HG03520 (cell line): ENCODE results near the gene LCP2.
A peak's percentile ranks its signal among the peaks of the same experiment; 100 is the strongest.

Experiments
- ATAC-seq: cut with Tn5 transposase; IDR thresholded peaks from one replicate; pipeline ENCODE4 v1.9.1; 2021; ENCODE audit warnings: mild to moderate bottlenecking, moderate library complexity; ENCODE audit not compliant: unreplicated experiment

The LCP2 gene

DNA sequence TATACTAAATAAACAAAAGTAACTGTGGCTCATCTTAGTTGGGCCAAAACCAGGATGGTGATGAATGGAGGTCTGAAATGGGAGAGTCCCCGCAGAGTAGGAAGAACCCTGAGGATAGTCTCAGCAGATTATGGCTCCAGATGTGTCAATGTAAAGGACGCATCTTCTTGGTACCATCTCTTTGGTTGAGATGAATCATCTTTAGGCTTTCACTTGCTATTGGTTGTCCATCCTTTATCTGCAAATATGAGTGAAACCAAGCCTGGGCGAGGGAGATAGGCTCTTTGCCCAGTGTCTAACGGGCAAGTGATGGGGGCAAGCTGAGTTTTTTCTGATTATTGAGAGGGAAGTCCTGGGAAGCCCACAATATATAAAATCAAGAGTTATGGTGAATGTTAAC is 19.4 kb upstream of the LCP2 start:
- ATAC-seq: no peak

DNA sequence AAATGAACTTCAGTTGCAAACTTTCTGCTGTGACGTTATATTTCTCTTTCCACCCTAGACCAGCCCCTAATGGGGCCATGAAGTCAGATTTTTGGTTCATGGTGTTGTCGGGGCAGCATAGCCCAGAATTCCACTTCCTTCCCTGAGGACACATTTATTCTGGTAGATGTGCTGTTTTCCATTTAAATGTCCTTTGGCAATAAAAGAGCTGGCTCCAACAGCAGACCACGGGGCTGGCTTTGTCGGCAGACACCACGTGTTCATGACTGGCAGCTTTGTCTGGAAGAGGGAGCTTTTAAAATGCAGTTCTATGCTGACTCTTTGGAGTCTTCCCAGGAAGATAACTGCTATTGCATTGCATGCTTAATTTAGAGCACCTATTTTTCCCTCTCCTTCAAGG is 17.6 kb upstream of the LCP2 start:
- ATAC-seq: no peak

DNA sequence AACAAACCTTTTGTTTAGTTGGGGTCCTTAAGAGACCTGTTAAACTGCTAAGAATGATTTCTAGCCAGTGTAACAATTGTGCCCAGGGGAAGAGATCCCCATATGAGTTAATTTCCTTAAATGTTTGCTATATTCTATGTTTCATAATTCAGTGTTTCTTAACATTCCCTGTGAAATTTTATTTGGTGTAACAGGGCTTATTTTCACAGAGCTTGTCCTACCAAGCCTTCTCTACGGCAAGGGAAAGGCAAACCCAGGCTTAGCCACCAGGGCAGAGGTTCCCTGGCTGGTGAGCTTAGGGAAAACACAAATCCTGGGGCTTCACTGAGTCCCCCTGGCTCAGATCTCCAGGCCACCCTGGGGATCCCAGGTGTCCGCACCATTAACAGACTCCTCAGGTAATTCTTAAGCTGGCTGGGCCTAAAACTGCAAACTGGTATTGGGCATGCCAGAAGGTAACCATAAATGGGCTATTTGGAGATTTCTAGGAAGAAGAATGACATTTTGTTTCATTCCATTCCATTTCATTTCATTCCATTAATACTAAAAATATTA is 17.0 kb upstream of the LCP2 start:
- no peak for ATAC-seq

DNA sequence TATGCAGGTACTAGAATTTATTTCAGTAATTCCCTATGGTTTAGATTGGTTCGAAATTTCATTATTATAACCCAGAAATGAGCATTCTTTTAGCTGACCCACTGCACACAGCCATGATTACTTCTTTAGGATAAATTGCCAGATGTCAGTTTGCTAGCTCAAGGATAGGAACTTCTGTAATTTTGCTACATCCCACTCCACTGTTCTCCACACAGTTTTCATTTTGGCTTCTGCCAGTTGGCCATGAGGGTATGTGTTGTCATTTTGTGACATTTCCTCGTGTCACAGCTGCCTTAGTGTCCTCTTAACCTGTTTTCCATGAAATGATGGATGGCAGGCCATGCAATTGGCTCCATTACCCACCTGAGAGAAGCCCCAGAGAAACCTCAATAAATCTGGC is 16.2 kb upstream of the LCP2 start:
- no peak for ATAC-seq

DNA sequence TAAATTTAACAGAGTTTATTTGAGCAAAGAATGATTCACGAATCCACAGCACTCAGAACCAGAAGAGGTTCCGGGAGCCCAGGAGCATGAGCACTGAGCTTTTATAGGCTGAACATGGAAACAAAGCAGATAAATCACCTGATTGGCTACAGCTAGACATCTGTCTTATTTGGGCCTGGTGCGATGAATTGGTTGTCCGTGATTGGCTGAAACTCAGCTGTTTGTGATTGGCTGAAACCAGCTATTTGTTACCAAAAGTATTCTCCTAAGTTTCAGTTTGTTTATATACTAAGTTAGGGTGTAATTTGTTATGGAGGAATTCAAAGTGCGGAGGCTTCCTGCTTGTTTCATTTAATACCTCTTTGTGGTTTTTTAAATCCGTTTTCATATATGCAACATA is 15.8 kb upstream of the LCP2 start:
- no peak for ATAC-seq

DNA sequence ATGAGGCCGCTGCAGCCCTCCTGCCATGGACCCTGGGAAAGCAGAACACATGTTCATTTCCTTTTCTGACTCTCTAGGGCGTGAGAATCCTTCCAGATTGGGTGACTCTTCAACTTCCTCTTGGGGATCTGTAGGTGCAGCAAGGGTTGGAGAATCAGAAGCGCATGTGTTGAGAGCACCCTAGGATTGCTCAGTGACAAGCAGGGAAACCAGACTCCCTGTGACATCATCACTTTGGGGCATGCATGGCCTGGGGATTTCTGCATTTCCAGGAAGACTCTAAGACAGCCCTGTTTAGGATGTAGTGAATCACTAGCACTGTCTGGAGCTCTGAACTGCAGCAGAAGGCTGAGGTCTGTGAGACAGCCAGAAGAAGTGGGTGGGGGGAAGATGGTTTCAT is 15.1 kb upstream of the LCP2 start:
- no peak for ATAC-seq

DNA sequence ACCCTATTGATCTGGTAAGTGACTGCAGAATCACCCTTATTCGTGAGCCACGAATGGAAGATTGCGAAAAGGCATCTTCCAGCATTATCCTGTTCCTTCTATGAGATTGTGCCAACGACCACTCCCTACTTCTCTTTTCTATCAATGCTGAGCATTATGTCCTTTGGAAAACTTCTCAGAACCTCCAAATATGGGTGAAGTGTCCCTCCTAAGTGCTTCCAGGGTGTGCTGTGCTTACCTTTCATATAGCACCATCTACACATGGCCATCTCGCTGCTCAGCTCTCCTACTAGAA is 14.7 kb upstream of the LCP2 start:
- no peak for ATAC-seq

DNA sequence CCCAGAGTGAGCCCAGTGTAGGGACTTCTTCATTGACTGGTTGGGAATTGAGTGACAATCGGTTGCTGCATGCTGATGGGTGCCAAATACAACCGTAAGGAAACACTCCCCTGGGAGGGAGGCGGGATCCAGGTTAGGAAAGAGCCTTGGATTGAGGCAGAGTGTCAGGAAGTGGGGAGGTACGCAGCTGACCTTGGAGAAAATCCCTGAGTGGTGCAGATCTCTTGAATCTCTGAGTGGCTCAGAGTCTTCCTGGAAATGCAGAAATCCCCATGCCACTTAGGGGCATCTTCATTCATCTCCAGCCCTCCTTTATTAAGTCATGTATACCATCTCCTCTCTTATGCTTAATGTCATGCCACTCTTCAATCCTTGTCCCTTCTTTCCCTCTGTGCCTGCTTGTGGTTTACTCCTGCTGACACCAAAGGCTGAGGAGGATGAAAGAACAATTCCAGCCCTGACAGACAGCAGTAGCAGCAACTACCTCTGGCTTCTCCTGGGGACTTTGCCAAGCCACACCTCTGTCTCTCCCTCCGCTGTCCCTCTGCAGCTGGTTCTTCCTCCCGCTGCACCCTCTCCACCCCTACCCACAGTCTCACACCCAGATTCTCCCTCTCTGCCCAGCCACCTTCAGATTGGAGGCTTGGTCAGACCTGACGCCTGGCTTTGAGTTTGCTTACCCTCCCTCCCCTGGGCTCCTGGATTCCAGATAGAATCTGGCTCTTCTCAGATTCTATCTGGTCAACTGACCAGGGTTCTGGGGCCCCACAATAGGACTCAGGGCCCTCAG is 14.1 kb upstream of the LCP2 start:
- no peak for ATAC-seq

DNA sequence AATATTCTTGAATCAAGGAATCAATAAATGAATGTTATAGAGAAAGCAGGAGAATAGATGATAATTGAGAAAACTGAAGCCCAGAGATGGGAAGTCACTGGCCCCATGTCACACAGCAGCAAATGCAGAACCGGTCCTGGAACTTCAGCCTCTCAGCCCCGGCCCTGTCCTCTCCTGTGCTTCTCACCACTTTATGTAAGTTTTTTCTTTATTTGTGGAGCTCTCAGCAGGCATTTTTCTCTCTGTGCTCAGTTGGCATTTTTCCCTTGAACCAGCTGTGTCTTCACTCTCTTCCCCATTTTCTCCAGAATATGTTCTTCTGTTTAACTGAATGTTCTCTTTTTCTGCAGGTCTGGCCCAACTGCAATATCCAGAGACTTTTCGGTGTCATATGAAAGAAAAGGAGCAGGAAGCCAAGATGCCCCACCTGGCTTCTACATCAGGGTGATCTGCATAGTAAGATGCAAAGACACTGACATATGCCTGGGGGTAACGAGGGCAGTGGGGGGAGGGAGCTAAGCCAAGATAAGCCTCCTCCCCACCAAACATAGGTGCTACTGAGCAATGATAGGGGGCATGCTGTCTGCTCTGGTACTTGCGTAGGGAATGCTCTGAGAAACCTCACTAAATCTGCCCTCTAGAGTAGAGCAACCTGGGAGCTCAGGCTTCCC is 12.8 kb upstream of the LCP2 start:
- no peak for ATAC-seq

DNA sequence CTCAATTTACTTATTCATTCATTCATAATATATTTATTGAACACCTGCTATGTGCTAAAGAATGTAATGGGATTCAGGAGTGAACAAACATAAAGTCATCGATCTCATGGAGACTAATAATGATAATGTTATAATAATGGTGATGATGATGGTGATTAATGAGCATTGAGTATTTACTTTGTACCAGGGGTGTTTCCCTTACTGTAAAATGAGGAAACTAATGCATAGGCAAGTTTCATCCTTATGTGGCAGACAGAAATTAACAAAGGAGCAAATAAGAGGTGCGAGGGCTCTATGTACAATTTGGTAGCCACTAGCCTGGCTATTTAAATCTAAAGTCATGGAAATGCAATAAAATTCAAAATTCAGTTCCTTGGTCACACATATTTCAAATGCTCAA is 11.1 kb upstream of the LCP2 start:
- no peak for ATAC-seq

DNA sequence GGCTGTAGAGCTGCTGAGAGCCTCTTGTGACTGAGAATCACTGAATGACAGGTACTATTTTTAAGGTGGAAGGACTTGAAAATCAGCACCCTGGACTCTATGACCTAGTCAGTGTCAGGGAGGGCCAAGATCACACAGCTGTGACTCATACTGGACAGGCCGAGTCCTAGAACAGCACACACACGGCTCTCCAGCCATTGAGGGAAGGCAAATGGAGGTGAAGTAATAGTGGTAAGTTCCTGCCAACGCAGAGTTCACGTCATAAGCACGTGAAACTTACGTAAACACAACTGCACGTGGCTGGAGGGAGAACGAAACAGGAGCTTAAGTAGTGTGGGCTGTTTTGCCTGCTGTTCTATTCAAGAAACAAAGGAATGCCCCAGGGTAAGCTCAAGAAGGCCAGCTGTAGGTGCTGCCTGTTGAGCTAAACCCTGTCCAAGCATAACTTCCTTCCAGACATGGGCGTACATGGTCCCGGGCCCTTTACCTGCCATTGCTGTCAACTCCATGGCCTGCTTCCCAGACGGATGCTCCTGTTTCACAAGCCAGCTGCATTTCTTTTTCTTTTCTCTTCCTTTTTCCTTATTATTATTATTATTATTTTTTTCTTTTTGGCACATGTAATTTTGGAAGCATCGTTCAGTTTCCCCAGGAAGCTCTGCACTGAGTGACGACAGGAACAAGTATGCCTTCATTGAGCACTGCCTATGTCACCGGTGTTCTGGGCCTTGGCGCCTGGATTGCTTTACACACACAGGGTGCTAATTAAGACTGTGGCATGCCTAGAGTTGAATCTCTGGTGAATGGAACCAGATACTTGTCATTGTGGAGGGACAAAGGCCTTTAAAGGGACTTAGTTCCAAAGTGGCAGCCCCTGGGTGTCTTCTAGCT is 10.2 kb upstream of the LCP2 start:
- ATAC-seq: no peak

DNA sequence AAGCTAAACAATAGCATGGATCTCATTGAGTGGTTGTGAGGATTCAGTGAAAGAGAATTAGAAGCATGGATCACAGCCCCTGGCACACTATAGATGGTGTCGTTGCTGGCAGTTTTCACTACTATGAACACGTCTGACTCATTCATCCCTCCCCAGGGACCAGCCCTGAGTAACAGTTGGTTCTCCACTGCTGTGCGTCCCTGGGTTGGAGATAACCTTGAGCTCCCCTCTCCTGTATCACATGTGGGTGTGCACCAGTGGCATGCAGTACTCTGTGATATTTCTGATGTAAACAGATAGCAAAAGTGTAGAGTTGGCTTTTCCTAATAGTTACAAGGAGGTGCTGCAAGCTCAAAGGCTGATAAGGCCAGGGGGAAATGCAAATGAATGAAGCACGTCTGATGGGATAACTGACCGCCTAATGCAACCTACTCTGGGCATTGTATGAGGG is 8.8 kb upstream of the LCP2 start:
- peak; percentile 63 for ATAC-seq

DNA sequence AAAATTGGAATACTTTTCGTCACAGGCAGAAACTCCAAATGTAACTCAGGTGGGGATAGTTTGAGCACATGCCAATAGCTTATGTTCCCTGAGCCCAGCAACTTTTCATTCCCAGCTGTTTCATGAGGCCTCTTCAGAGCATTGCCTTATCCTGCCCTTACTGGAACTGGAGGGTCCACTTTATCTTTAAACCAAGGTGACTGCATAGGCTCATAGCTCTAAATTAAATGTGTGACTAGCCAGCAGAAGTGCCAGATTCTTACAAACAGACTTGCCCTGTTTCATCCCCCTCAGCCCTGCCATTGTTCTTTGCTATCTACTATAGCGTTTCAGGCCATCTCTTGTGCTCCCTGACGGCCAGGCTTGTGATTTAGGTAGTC is 8.1 kb upstream of the LCP2 start:
- no peak for ATAC-seq

DNA sequence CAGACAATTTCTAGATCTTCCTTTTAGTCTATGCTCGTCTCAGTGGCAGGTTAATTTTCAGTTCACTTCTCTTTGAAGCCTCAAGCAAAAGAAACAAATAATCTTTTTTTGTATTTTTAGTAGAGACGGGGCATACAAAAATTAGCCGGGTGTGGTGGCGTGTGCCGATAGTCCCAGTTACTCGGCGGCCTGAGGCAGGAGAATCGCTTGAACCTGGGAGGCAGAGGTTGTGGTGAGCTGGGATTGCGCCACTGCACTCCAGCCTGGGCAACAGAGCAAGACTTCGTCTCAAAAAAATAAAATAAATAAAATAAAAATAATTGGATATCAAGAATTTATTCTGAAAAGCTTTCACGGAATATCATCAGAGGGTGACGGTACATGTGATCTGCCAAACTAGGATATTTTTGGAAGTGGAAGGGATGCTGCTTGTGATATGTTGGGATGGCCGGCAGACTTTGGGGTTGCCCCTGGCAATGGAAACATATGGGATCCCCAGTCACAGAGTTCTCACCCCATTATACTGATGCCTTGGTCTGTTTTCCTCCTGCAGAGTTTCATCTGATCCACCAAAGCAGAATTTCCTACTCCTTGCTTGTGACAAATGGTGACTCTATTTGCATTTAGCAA is 7.6 kb upstream of the LCP2 start:
- ATAC-seq: no peak

DNA sequence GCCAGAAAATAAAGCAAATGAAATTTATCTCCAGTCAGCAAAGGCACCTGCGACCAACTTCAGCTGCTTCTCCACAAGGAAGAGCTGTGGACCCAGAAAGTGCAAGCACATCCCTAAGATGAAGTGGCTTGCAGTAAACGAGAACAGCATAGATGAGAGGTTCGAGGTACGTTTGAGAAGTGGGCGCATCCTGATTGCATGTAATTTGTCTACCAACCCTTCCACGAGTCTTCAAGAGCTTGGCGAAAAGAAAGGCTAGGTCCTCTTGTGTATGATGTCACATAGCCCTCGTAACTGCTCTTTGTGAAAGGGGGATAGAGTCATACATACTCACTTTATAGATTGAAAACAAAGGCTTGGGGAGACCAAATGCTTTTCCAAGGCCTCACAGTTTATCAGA is 6.0 kb upstream of the LCP2 start:
- ATAC-seq: no peak

DNA sequence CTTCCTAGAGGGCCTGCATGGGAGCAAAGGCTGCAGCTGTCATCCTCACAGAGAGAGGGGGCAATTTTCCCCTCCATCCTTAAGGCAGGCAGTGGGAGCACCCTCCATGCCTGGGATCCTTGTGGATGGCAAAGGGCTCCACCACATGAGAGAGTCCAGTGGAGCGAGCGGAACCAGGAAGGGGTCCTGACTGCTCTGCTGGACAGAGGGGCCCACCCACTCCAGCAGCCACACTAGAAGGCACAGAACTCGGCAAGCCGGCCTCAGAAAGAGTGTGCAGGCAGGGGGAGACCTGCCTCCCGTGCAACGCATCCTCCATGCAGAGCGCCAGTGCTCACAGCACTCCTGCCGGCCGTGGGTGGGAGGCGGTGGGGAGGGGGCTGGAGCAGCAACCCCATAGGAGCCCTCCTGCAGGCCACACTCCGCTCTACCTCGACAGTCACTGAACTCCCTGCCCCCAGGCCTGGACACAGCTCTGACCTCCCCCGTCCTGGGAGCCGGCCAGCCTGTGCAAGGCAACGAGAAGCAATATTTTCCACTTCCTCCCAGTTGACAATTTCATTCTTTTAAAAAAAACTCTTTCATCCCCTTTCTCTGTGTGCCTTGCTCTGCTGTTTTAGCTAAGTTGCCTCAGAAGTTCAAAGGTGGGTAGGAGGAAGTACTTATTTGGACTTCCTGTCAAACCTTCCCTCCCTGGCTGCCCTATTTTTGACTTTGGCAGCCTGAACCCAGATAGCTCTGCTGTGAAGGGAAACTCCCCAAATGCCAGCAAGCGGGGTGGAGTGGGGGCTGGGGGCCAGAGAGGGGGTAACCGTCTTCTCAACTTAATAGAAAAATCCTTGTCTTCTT is 5.3 kb upstream of the LCP2 start:
- peak; percentile 83 for ATAC-seq

DNA sequence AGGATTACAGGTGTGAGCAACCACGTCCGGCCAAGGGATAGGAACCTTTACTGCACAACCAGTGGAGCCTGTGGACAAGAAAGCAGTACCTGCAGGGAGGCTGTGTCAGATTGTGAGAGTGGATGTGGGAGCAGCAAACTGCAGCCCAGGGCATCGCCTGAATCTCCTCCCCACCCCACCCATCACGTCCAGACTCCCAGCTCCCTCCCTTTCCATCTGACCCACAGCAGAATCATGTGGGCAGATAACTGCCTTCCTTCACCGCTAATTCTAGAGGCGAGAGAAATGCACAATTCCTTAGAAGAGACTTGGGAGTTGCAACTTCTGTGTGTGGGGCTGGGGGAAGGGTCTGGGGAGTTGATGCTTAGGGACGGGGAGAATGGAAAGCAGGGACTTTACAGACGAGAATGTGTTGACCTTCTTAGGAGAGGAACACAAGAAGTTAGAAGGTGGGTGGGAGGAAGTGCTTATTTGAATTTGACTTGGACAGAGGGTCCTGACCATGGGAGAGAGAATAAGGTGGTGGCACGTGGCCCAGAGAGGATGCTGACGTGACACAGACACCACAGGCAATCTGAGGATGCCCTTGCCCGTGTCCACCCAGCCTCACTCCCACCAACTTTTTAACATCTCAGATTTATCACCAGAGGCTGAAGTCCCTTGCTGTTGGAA is 4.5 kb upstream of the LCP2 start:
- ATAC-seq: no peak

DNA sequence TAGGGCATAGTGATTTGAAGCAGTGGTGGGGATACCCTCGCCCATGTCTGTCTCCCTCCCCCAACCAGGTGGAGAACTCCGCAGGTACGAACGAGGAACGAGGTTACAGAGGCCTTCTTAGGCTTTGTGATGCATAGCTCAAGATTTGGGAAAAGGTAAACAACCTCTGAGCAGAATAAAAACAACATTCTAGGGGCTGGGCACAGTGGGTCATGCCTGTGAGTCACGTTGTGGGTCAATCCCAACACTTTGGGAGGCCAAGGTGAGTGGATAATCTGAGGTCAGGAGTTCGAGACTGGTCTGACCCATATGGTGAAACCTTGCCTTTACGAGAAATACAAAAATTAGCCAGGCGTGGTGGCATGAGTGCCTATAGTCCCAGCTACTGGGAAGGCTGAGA is 3.6 kb upstream of the LCP2 start:
- ATAC-seq: no peak

DNA sequence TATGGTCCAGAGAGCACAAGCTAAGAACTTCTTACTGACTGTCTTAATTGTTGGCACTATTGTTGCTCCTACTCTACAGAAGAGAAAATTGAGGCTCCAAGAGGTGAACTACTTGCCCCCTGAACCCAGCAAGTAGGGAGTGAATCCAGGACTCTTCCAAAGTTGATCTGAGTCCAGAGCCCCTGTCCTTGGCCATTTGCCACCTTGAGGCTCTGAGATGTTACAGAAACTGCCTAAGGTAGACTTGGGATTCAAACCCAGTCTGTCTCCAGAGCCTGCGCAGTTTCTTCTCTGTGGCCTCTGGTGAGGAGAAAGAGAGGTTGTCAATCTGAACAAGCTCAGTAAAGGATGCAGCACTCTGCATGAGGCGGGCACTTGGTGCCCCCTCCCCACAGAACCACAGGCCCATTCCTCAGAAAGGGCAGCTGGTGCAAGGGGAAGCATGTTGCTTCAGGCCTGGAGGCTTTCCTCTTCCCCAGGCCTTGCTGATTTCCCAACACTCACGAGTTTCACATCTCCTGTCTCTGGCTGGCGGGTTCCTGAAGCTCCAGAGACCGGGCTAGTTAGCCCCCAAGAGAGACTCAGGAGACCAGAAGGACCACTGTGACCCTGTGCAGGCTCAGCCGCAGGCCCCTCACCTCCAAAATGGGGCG is 2.9 kb upstream of the LCP2 start:
- no peak for ATAC-seq
